NCI-H128 (cell line): ENCODE data around the gene EPB41L4A.
"Not testable (repeated sequence)": the region's sequence is repeated elsewhere in the genome, so short reads cannot be mapped to it uniquely, and the experiment has no call there.

Experiments used
- DNase-seq: peaks from one replicate; lab custom pipeline; 2025; ENCODE audit not compliant: unreplicated experiment; lab: John Stamatoyannopoulos, UW

EPB41L4A gene

GRCh38 chr5:112419164-112419985, at the start of gene EPB41L4A:
EPB41L4A (minus strand) TSS chr5:112419277; CDS start chr5:112419039, 238 bp downstream.
- no peak for DNase-seq

- DNase-seq, result no peak
These were observed 48.4 kb upstream of the EPB41L4A start for GRCh38 chr5:112467485-112467884.

GRCh38 chr5:112466261-112466660, 47.2 kb upstream of the EPB41L4A start:
- not testable (repeated sequence) for DNase-seq

GRCh38 chr5:112447187-112447760, 28.2 kb upstream of the EPB41L4A start:
- DNase-seq, result not testable (repeated sequence)

GRCh38 chr5:112445626-112446350, 26.7 kb upstream of the EPB41L4A start:
- no peak for DNase-seq

- DNase-seq, result not testable (repeated sequence)
These were observed 24.9 kb upstream of the EPB41L4A start for GRCh38 chr5:112443932-112444331.

- DNase-seq, result no peak
These were observed 21.0 kb upstream of the EPB41L4A start for GRCh38 chr5:112440031-112440430.

- DNase-seq, result no peak
These were observed 17.1 kb upstream of the EPB41L4A start for GRCh38 chr5:112436144-112436543.

GRCh38 chr5:112434641-112435040, 15.6 kb upstream of the EPB41L4A start:
- no peak for DNase-seq

- not testable (repeated sequence) for DNase-seq
These were observed 7.1 kb upstream of the EPB41L4A start for GRCh38 chr5:112426202-112426601.

GRCh38 chr5:112419986-112420864, 1.1 kb upstream of the EPB41L4A start:
- DNase-seq, result peak; percentile 68

GRCh38 chr5:112418659-112419163, 366 bp downstream of the EPB41L4A start:
- DNase-seq, result no peak

- no peak for DNase-seq
These were observed 982 bp downstream of the EPB41L4A start for GRCh38 chr5:112417931-112418658.

- DNase-seq, result no peak
These were observed 3.5 kb downstream of the EPB41L4A start for GRCh38 chr5:112415552-112415951.

GRCh38 chr5:112413611-112414010, 5.5 kb downstream of the EPB41L4A start:
- DNase-seq, result no peak

GRCh38 chr5:112412346-112412745, 6.7 kb downstream of the EPB41L4A start:
- no peak for DNase-seq

GRCh38 chr5:112411903-112412302, 7.2 kb downstream of the EPB41L4A start:
- DNase-seq, result no peak

GRCh38 chr5:112407666-112408065, 11.4 kb downstream of the EPB41L4A start:
- no peak for DNase-seq

- DNase-seq, result no peak
These were observed 11.8 kb downstream of the EPB41L4A start for GRCh38 chr5:112407240-112407639.

GRCh38 chr5:112403069-112403468, 16.0 kb downstream of the EPB41L4A start:
- DNase-seq, result no peak
